ENCODE results near the gene DYNC1H1.

GRCh38 chr14:101968186-101968585 is 3.8 kb downstream of the DYNC1H1 start:
- TF ChIP-seq CTCF (conservative IDR thresholded peaks at IDR 0.05; ENCODE audit: low read length) = no peak
- no peak for TF ChIP-seq EZH2phosphoT487 (IDR thresholded peaks at IDR 0.05; ENCODE audit: borderline replicate concordance, low read depth, low read length)

Data from OCI-LY7 (cell line).